Measurements from ENCODE around the gene BCL2. TPM values are rescaled to one million over a fixed set of nuclear protein-coding genes. Genes with fewer than 3 reads are reported as not detected.

BCL2 gene
- total RNA-seq, 1 experiment from 2014 or later: 2.6 TPM

- H3K27me3 Mint-ChIP-seq (ENCODE audit: low read depth): no peaks in the 10 kb centered on the region
- ChIA-PET CTCF (interaction anchor here (0.8 to 2.2 kb wide), 3 partner anchors 21 to 170 kb away, joined by 4 to 7 read pairs (median 4); no protein-coding TSS in a partner anchor), POLR2A (no interaction called here)
- H3K27ac Mint-ChIP-seq: no peak overlapping the region
- ATAC-seq (no peak), DNase-seq (ENCODE audit: low spot score) (no peak)
- H3K4me1 Mint-ChIP-seq: peaks cover 15% of the 10 kb centered on the region
- H3K36me3 Mint-ChIP-seq: no peaks in the 10 kb centered on the region
- no peaks in the 10 kb centered on the region for H3K9me3 Mint-ChIP-seq
- no peak for TF ChIP-seq AR (CRISPR knock-in tag; IDR thresholded peaks at IDR 0.05)
- no peak overlapping the region for H3K4me3 Mint-ChIP-seq
These were observed 166.8 kb downstream of the BCL2 start for GRCh38 chr18:63152791-63153190.

DNA sequence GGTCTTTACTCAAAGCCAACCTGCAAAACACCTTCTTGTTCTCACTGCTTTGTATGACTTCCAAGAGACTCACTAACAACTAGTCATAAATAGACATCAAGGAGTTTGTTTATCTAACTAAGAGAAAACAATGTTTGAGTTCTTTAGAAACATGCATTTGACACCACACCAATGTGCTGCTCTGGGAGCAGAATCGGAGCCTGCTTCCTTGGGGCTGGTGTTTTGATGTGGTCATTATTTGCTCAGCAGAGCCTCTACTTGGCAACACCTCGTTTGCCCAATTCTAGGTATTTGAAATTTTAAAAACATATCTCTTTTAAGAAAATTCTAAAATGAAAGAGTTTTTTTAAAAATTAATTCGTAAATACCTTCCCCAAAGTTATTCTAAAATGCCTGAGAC, 167.5 kb downstream of the BCL2 start:
- no peaks in the 10 kb centered on the region for H3K9me3 Mint-ChIP-seq
- ChIA-PET CTCF (interaction anchor here (0.8 to 2.2 kb wide), 4 partner anchors 20 to 171 kb away, joined by 3 to 7 read pairs (median 4); no protein-coding TSS in a partner anchor), POLR2A (no interaction called here)
- no peak overlapping the region for H3K4me3 Mint-ChIP-seq
- DNase-seq (ENCODE audit: low spot score) (no peak), ATAC-seq (no peak)
- H3K4me1 Mint-ChIP-seq: peaks cover 15% of the 10 kb centered on the region
- no peaks in the 10 kb centered on the region for H3K27me3 Mint-ChIP-seq (ENCODE audit: low read depth)
- no peak for TF ChIP-seq ATF2 (CRISPR knock-in tag; IDR thresholded peaks at IDR 0.05; ENCODE audit: borderline replicate concordance, low read depth)
- H3K36me3 Mint-ChIP-seq: no peaks in the 10 kb centered on the region
- no peak overlapping the region for H3K27ac Mint-ChIP-seq

- no peak overlapping the region for H3K4me3 Mint-ChIP-seq
- H3K9me3 Mint-ChIP-seq: no peaks in the 10 kb centered on the region
- H3K27ac Mint-ChIP-seq: no peak overlapping the region
- ChIA-PET CTCF (interaction anchor here (1.3 kb wide), 1 partner anchor 126 kb away, joined by 3 read pairs; no protein-coding TSS in a partner anchor), POLR2A (no interaction called here)
- H3K4me1 Mint-ChIP-seq: peaks cover 14% of the 10 kb centered on the region
- ATAC-seq: no peak
- no peak for DNase-seq (ENCODE audit: low spot score)
- no peaks in the 10 kb centered on the region for H3K36me3 Mint-ChIP-seq
- no peaks in the 10 kb centered on the region for H3K27me3 Mint-ChIP-seq (ENCODE audit: low read depth)
- TF ChIP-seq ATF6 (CRISPR knock-in tag; IDR thresholded peaks at IDR 0.05) (no peak), AR (CRISPR knock-in tag; IDR thresholded peaks at IDR 0.05) (no peak), ATF2 (CRISPR knock-in tag; IDR thresholded peaks at IDR 0.05; ENCODE audit: borderline replicate concordance, low read depth) (no peak), GABPB1 (CRISPR knock-in tag; IDR thresholded peaks at IDR 0.05) (no peak), ZNF423 (CRISPR knock-in tag; IDR thresholded peaks at IDR 0.05) (no peak), TEAD4 (CRISPR knock-in tag; IDR thresholded peaks at IDR 0.05) (no peak), FOXJ3 (CRISPR knock-in tag; IDR thresholded peaks at IDR 0.05; ENCODE audit: borderline replicate concordance) (no peak), SP1 (CRISPR knock-in tag; conservative IDR thresholded peaks at IDR 0.05) (no peak)
- TF ChIP-seq, protein P1, sequence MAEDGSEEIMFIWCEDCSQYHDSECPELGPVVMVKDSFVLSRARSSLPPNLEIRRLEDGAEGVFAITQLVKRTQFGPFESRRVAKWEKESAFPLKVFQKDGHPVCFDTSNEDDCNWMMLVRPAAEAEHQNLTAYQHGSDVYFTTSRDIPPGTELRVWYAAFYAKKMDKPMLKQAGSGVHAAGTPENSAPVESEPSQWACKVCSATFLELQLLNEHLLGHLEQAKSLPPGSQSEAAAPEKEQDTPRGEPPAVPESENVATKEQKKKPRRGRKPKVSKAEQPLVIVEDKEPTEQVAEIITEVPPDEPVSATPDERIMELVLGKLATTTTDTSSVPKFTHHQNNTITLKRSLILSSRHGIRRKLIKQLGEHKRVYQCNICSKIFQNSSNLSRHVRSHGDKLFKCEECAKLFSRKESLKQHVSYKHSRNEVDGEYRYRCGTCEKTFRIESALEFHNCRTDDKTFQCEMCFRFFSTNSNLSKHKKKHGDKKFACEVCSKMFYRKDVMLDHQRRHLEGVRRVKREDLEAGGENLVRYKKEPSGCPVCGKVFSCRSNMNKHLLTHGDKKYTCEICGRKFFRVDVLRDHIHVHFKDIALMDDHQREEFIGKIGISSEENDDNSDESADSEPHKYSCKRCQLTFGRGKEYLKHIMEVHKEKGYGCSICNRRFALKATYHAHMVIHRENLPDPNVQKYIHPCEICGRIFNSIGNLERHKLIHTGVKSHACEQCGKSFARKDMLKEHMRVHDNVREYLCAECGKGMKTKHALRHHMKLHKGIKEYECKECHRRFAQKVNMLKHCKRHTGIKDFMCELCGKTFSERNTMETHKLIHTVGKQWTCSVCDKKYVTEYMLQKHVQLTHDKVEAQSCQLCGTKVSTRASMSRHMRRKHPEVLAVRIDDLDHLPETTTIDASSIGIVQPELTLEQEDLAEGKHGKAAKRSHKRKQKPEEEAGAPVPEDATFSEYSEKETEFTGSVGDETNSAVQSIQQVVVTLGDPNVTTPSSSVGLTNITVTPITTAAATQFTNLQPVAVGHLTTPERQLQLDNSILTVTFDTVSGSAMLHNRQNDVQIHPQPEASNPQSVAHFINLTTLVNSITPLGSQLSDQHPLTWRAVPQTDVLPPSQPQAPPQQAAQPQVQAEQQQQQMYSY (CRISPR knock-in tag; IDR thresholded peaks at IDR 0.05): no peak
- TF ChIP-seq, protein P2, sequence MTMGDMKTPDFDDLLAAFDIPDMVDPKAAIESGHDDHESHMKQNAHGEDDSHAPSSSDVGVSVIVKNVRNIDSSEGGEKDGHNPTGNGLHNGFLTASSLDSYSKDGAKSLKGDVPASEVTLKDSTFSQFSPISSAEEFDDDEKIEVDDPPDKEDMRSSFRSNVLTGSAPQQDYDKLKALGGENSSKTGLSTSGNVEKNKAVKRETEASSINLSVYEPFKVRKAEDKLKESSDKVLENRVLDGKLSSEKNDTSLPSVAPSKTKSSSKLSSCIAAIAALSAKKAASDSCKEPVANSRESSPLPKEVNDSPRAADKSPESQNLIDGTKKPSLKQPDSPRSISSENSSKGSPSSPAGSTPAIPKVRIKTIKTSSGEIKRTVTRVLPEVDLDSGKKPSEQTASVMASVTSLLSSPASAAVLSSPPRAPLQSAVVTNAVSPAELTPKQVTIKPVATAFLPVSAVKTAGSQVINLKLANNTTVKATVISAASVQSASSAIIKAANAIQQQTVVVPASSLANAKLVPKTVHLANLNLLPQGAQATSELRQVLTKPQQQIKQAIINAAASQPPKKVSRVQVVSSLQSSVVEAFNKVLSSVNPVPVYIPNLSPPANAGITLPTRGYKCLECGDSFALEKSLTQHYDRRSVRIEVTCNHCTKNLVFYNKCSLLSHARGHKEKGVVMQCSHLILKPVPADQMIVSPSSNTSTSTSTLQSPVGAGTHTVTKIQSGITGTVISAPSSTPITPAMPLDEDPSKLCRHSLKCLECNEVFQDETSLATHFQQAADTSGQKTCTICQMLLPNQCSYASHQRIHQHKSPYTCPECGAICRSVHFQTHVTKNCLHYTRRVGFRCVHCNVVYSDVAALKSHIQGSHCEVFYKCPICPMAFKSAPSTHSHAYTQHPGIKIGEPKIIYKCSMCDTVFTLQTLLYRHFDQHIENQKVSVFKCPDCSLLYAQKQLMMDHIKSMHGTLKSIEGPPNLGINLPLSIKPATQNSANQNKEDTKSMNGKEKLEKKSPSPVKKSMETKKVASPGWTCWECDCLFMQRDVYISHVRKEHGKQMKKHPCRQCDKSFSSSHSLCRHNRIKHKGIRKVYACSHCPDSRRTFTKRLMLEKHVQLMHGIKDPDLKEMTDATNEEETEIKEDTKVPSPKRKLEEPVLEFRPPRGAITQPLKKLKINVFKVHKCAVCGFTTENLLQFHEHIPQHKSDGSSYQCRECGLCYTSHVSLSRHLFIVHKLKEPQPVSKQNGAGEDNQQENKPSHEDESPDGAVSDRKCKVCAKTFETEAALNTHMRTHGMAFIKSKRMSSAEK (CRISPR knock-in tag; IDR thresholded peaks at IDR 0.05; ENCODE audit: borderline replicate concordance): no peak
These were observed 168.0 kb downstream of the BCL2 start for GRCh38 chr18:63151539-63151938.
